ENCODE results near the gene CTNNA1.

GRCh38 chr5:138712791-138713190, 40.4 kb upstream of the CTNNA1 start:
- TF ChIP-seq EZH2phosphoT487 (IDR thresholded peaks at IDR 0.05; ENCODE audit: borderline replicate concordance) (no peak), CTCF (conservative IDR thresholded peaks at IDR 0.05; ENCODE audit: low read length) (no peak)
